Activated naive CD8-positive, alpha-beta T cell (primary cell): ENCODE data around the gene GP1BB.

ENCODE experiments used
- H3K27ac Mint-ChIP-seq: one replicate; pipeline ENCODE4 v1.8.0; 2021; ENCODE audit warnings: mixed read lengths
- H3K27me3 Mint-ChIP-seq: one replicate; pipeline ENCODE4 v1.8.0; 2021; ENCODE audit warnings: mixed read lengths
- H3K36me3 Mint-ChIP-seq: one replicate; pipeline ENCODE4 v1.8.0; 2021; ENCODE audit warnings: mixed read lengths
- H3K4me1 Mint-ChIP-seq: one replicate; pipeline ENCODE4 v1.8.0; 2021; ENCODE audit warnings: low read depth, mixed read lengths
- H3K4me3 Mint-ChIP-seq: one replicate; pipeline ENCODE4 v1.8.0; 2021; ENCODE audit warnings: mild to moderate bottlenecking, mixed read lengths
- H3K9me3 Mint-ChIP-seq: one replicate; pipeline ENCODE4 v1.8.0; 2021; ENCODE audit warnings: low read depth, mixed read lengths

The GP1BB gene

GRCh38 chr22:19735665-19736510, 12.5 kb downstream of the GP1BB start:
- no peak overlapping the region for H3K4me3 Mint-ChIP-seq
- no peaks in the 10 kb centered on the region for H3K4me1 Mint-ChIP-seq
- H3K27ac Mint-ChIP-seq: no peak overlapping the region
- no peaks in the 10 kb centered on the region for H3K36me3 Mint-ChIP-seq
- H3K9me3 Mint-ChIP-seq: no peaks in the 10 kb centered on the region
- H3K27me3 Mint-ChIP-seq: no peaks in the 10 kb centered on the region

- H3K27me3 Mint-ChIP-seq: no peaks in the 10 kb centered on the region
- no peaks in the 10 kb centered on the region for H3K9me3 Mint-ChIP-seq
- H3K27ac Mint-ChIP-seq: no peak overlapping the region
Measured at GRCh38 chr22:19737846-19738663, 14.7 kb downstream of the GP1BB start.

GRCh38 chr22:19738664-19739447, 15.5 kb downstream of the GP1BB start:
- no peaks in the 10 kb centered on the region for H3K9me3 Mint-ChIP-seq
- no peaks in the 10 kb centered on the region for H3K36me3 Mint-ChIP-seq
- no peak overlapping the region for H3K27ac Mint-ChIP-seq
- H3K4me1 Mint-ChIP-seq: no peaks in the 10 kb centered on the region
- H3K27me3 Mint-ChIP-seq: no peaks in the 10 kb centered on the region
- H3K4me3 Mint-ChIP-seq: no peak overlapping the region

More at GRCh38 chr22:19737846-19738663, 14.7 kb downstream of the GP1BB start:
- Mint-ChIP-seq H3K4me3 (no peak overlapping the region), H3K36me3 (no peaks in the 10 kb centered on the region), H3K4me1 (no peaks in the 10 kb centered on the region)

- no peak overlapping the region for H3K27ac Mint-ChIP-seq
- H3K4me1 Mint-ChIP-seq: no peaks in the 10 kb centered on the region
- no peaks in the 10 kb centered on the region for H3K9me3 Mint-ChIP-seq
- no peak overlapping the region for H3K4me3 Mint-ChIP-seq
- no peaks in the 10 kb centered on the region for H3K27me3 Mint-ChIP-seq
- no peaks in the 10 kb centered on the region for H3K36me3 Mint-ChIP-seq
Measured at GRCh38 chr22:19739448-19739895, 16.1 kb downstream of the GP1BB start.

- H3K4me1 Mint-ChIP-seq: no peaks in the 10 kb centered on the region
- no peaks in the 10 kb centered on the region for H3K36me3 Mint-ChIP-seq
- no peak overlapping the region for H3K27ac Mint-ChIP-seq
- no peaks in the 10 kb centered on the region for H3K27me3 Mint-ChIP-seq
- no peak overlapping the region for H3K4me3 Mint-ChIP-seq
- no peaks in the 10 kb centered on the region for H3K9me3 Mint-ChIP-seq
Measured at GRCh38 chr22:19739911-19740449, 16.6 kb downstream of the GP1BB start.

- Mint-ChIP-seq H3K27me3 (no peaks in the 10 kb centered on the region), H3K4me3 (no peak overlapping the region), H3K36me3 (no peaks in the 10 kb centered on the region)
Measured at GRCh38 chr22:19740586-19740985, 17.2 kb downstream of the GP1BB start.

GRCh38 chr22:19741053-19741452, 17.7 kb downstream of the GP1BB start:
- Mint-ChIP-seq H3K36me3 (no peaks in the 10 kb centered on the region), H3K27me3 (no peaks in the 10 kb centered on the region), H3K4me3 (no peak overlapping the region), H3K4me1 (no peaks in the 10 kb centered on the region), H3K9me3 (no peaks in the 10 kb centered on the region), H3K27ac (no peak overlapping the region)

More at GRCh38 chr22:19740586-19740985, 17.2 kb downstream of the GP1BB start:
- Mint-ChIP-seq H3K4me1 (no peaks in the 10 kb centered on the region), H3K9me3 (no peaks in the 10 kb centered on the region), H3K27ac (no peak overlapping the region)

GRCh38 chr22:19742160-19743066, 19.1 kb downstream of the GP1BB start:
- no peaks in the 10 kb centered on the region for H3K4me1 Mint-ChIP-seq
- H3K9me3 Mint-ChIP-seq: no peaks in the 10 kb centered on the region
- no peaks in the 10 kb centered on the region for H3K36me3 Mint-ChIP-seq
- no peak overlapping the region for H3K4me3 Mint-ChIP-seq
- H3K27ac Mint-ChIP-seq: no peak overlapping the region
- H3K27me3 Mint-ChIP-seq: no peaks in the 10 kb centered on the region

GRCh38 chr22:19743081-19743480, 19.7 kb downstream of the GP1BB start:
- no peak overlapping the region for H3K27ac Mint-ChIP-seq
- no peaks in the 10 kb centered on the region for H3K36me3 Mint-ChIP-seq
- H3K27me3 Mint-ChIP-seq: no peaks in the 10 kb centered on the region
- H3K4me1 Mint-ChIP-seq: no peaks in the 10 kb centered on the region
- no peaks in the 10 kb centered on the region for H3K9me3 Mint-ChIP-seq
- no peak overlapping the region for H3K4me3 Mint-ChIP-seq

- Mint-ChIP-seq H3K9me3 (no peaks in the 10 kb centered on the region), H3K36me3 (no peaks in the 10 kb centered on the region), H3K27ac (no peak overlapping the region), H3K4me1 (no peaks in the 10 kb centered on the region), H3K27me3 (no peaks in the 10 kb centered on the region), H3K4me3 (no peak overlapping the region)
Measured at GRCh38 chr22:19743651-19744050, 20.3 kb downstream of the GP1BB start.

GRCh38 chr22:19744350-19745006, 21.1 kb downstream of the GP1BB start:
- H3K27me3 Mint-ChIP-seq: no peaks in the 10 kb centered on the region
- no peaks in the 10 kb centered on the region for H3K4me1 Mint-ChIP-seq
- H3K9me3 Mint-ChIP-seq: no peaks in the 10 kb centered on the region
- H3K27ac Mint-ChIP-seq: no peak overlapping the region
- no peak overlapping the region for H3K4me3 Mint-ChIP-seq
- H3K36me3 Mint-ChIP-seq: no peaks in the 10 kb centered on the region

- H3K36me3 Mint-ChIP-seq: no peaks in the 10 kb centered on the region
- H3K27ac Mint-ChIP-seq: no peak overlapping the region
- no peaks in the 10 kb centered on the region for H3K9me3 Mint-ChIP-seq
- H3K27me3 Mint-ChIP-seq: no peaks in the 10 kb centered on the region
- no peak overlapping the region for H3K4me3 Mint-ChIP-seq
- H3K4me1 Mint-ChIP-seq: no peaks in the 10 kb centered on the region
Measured at GRCh38 chr22:19745155-19746101, 22.1 kb downstream of the GP1BB start.
